Tibial artery (tissue), 4 donors: ENCODE measurements around the gene DIMT1.
A peak's percentile ranks its signal among the peaks of the same experiment; 100 is the strongest.

ENCODE experiments used
- DNase-seq, 2 donors: peaks; one replicate each; pipeline ENCODE4 v3.0.0-alpha.2; 2019
- H3K27ac ChIP-seq, 2 donors: fragments of 200-600 bp; sonication (generic) in 1 of 2; 1 replicate in 1 of 2; 2 replicates in 1 of 2; pipeline ENCODE4 v1.5.1; 2018 to 2019; ENCODE audit warnings: mild to moderate bottlenecking in 1 of 2
- H3K27me3 ChIP-seq, 2 donors: fragments of 200-600 bp; sonication (generic) in 1 of 2; one replicate each; pipeline versions ENCODE4 v1.5.1 to v1.6.0; 2016 to 2019
- H3K36me3 ChIP-seq, 3 donors: fragments of 200-600 bp; sonication (generic) in 2 of 3; one replicate each; pipeline ENCODE4 v1.5.1; 2016 to 2019; ENCODE audit warnings: mild to moderate bottlenecking in 2 of 3
- H3K4me1 ChIP-seq, 4 donors: fragments of 200-600 bp; sonication (generic) in 2 of 4; 1 replicate in 3 of 4; 2 replicates in 1 of 4; pipeline ENCODE4 v1.5.1; 2016 to 2019
- H3K4me3 ChIP-seq, 2 donors: fragments of 200-600 bp; sonication (generic) in 1 of 2; 1 replicate in 1 of 2; 2 replicates in 1 of 2; pipeline ENCODE4 v1.5.1; 2018 to 2019; ENCODE audit warnings: mild to moderate bottlenecking in 2 of 2
- H3K9me3 ChIP-seq, 3 donors: fragments of 200-600 bp; sonication (generic) in 1 of 3; one replicate each; pipeline ENCODE4 v1.5.1; 2016 to 2019
- intact Hi-C: fragments of 100-400 bp; cut with DNase I; formaldehyde crosslinking; loops from one replicate; pipeline ENCODE4 v1.15.0; 2023; ENCODE audit warnings: low total_unique reads
- TF ChIP-seq, protein P1 (sequence below), 2 experiments: fragments of 200-600 bp in 1 of 2; fragments of 450-650 bp in 1 of 2; IDR thresholded peaks; one replicate each; pipeline ENCODE4 v1.5.1; 2017 to 2019; ENCODE audit warnings: antibody characterized with exemption in 2 of 2, mild to moderate bottlenecking in 1 of 2, moderate library complexity in 1 of 2

Gene DIMT1

DNA sequence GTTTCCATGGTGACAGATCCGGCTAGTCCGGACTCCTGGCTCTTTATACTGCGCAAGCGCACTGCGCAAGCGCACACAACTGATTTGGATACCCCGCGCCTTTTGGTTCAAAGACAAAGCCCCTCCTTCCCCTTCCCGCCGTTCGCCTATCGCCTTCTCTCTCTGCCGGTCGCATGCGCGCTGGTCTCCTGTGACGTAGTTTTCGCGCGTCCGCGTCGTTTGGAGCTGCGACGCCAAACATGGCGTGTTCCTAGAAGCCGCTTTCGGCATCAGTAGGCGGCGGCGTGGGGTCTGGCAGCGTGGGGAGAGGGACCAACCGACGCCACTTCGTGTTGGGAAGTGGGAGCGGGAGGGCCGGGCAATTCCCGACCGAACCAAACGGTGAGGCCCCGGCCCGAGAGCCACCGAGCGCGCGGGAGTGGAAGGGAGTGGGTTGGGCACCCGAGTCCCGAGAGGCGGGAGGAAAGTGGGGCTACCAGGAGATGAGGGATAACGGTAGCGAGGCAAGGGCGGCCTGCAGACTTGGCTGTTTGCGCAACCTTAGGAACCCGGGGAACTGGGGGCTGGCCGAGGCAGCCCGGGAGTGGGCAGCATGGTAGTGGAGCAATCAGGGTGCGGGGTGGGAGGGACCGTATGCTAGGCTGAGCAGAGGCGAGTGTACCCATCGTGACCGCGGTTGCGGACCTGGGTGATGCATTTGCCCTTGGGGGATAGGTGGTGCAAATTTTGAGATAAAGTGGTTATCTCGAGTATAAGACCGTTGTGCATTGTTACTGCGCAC lies 9.0 kb upstream of the DIMT1 start, which contains the start of gene IPO11:
Gene IPO11, plus strand, starts transcription at position 215 of the 781 bp plus-strand sequence. CDS start 24,517 bp downstream, outside the sequence.
- peaks cover 0 to 19% (median 16%) of the 10 kb centered on the region in 4 donors for H3K4me1 ChIP-seq
- no peaks in the 10 kb centered on the region for H3K27me3 ChIP-seq
- H3K9me3 ChIP-seq = no peaks in the 10 kb centered on the region
- H3K4me3 ChIP-seq = peak within 1 kb of the TSS; percentile 81 to 98
- DNase-seq = peak; percentile 96 to 99
- intact Hi-C loops = no loop called here
- TF ChIP-seq, protein P1, sequence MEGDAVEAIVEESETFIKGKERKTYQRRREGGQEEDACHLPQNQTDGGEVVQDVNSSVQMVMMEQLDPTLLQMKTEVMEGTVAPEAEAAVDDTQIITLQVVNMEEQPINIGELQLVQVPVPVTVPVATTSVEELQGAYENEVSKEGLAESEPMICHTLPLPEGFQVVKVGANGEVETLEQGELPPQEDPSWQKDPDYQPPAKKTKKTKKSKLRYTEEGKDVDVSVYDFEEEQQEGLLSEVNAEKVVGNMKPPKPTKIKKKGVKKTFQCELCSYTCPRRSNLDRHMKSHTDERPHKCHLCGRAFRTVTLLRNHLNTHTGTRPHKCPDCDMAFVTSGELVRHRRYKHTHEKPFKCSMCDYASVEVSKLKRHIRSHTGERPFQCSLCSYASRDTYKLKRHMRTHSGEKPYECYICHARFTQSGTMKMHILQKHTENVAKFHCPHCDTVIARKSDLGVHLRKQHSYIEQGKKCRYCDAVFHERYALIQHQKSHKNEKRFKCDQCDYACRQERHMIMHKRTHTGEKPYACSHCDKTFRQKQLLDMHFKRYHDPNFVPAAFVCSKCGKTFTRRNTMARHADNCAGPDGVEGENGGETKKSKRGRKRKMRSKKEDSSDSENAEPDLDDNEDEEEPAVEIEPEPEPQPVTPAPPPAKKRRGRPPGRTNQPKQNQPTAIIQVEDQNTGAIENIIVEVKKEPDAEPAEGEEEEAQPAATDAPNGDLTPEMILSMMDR (IDR thresholded peaks at IDR 0.05) = no peak
- H3K36me3 ChIP-seq = no peaks in the 10 kb centered on the region
- H3K27ac ChIP-seq = peak within 1 kb of the TSS; percentile 76 to 83

DNA sequence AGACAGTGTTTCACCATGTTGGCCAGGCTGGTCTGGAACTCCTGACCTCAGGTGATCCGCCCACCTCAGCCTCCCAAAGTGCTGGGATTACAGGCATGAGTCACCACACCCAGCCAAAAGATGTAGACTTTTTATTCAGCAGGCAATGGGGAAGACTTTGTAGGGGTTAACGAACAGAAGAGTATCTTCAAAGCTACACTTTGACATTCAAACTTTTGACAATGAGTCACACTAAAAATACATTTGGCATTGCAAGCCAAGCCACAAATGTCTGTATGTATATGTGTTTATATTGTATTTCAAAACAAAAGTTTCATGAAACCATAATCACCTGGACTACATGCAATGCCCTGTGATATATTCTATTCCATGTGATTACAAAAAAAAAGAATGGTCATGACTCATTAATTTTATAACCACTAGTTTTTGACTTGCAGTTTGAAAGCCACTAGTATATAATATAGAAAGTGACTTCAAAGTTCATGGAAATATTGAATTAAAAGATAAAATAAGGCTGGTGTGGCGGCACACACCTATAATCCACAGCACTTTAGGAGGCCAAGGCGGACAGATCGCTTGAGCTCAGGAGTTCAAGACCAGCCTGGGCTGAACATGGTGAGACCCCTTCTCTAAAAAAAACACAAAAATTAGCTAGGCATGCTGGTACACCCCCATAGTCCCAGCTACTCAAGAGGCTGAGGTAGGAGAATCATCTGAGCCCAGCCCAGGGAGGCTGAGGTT lies 8.3 kb downstream of the DIMT1 start:
- Histone ChIP-seq H3K9me3 (no peaks in the 10 kb centered on the region), H3K4me1 (no peaks in the 10 kb centered on the region), H3K27me3 (no peaks in the 10 kb centered on the region), H3K4me3 (no peak overlapping the region), H3K27ac (no peak overlapping the region), H3K36me3 (peaks cover 53 to 99% (median 76%) of the 10 kb centered on the region in 3 donors)
- intact Hi-C loops = no loop called here
- TF ChIP-seq, protein P1 (IDR thresholded peaks at IDR 0.05) = no peak
- no peak for DNase-seq

DNA sequence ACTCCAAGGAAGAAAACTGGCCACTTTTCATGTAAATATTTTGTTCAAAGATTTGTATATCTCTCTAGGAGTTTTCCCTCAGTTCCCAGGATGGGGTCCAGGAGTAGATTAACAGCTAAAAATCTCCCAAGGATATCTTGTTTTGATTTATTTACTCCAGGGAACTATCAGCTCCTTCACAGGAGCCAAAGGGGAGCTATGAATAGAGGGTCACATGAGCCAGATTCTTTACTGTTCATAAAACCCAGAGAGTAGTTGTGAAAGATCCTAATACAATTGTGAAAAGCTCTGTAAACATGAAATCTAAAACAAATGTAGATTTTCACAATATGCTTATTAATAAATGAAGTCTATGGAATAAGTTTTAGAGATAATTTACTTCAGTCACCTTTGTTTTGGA lies 16.9 kb downstream of the DIMT1 start:
- DNase-seq = no peak
- H3K27me3 ChIP-seq = no peaks in the 10 kb centered on the region
- peaks cover 0 to 18% (median 0%) of the 10 kb centered on the region in 4 donors for H3K4me1 ChIP-seq
- intact Hi-C loops = no loop called here
- TF ChIP-seq, protein P1 (IDR thresholded peaks at IDR 0.05) = no peak
- H3K36me3 ChIP-seq = peaks cover 20 to 59% (median 54%) of the 10 kb centered on the region in 3 donors
- H3K4me3 ChIP-seq = no peak overlapping the region
- peak overlapping the region in 1 of 2 donors; percentile 16 for H3K27ac ChIP-seq
- no peaks in the 10 kb centered on the region for H3K9me3 ChIP-seq

DNA sequence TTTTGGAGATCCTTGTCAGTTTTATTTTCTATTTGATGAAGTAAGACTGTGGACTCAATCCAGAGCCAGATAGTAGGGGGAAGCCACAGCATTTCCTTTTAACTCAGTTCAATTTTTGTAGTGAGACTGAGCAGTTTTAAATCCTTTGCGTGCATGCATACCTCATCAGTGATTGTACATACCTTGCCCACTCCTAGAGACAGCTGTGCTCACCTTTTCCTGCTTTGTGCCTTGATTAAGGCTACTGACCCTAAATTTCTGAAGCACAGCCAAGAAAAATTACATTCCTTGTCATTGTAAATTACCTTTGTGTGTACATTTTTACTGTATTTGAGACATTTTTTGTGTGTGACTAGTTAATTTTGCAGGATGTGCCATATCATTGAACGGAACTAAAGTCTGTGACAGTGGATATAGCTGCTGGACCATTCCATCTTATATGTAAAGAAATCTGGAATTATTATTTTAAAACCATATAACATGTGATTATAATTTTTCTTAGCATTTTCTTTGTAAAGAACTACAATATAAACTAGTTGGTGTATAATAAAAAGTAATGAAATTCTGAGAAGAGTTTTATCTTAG lies 17.8 kb downstream of the DIMT1 start:
- no peak overlapping the region for H3K4me3 ChIP-seq
- TF ChIP-seq, protein P1 (IDR thresholded peaks at IDR 0.05) = no peak
- no peak overlapping the region for H3K27ac ChIP-seq
- no peaks in the 10 kb centered on the region for H3K9me3 ChIP-seq
- H3K4me1 ChIP-seq = peaks cover 0 to 18% (median 0%) of the 10 kb centered on the region in 4 donors
- no peak for DNase-seq
- H3K27me3 ChIP-seq = no peaks in the 10 kb centered on the region
- intact Hi-C loops = no loop called here
- H3K36me3 ChIP-seq = peaks cover 27 to 65% (median 54%) of the 10 kb centered on the region in 3 donors

DNA sequence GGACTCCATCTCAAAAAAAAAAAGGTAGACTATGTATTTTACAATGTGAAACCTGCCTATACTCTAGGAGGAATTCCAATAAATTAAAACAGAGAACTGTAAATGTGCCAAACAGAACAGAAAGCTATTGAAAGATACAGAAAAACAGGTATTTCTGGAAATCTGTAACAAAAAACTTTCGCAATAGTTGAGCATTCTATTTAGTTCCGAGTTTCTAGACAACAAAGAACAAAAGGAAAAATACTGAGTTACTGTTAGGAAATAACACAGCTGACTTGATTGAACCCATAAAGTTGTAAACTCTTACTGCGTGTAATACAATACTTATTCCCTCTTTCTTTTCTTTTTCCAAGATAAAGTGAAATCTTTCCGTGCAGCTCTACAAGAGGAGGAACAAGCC lies 18.6 kb downstream of the DIMT1 start:
- H3K27me3 ChIP-seq = no peaks in the 10 kb centered on the region
- no peak for DNase-seq
- intact Hi-C loops = no loop called here
- peaks cover 0 to 18% (median 0%) of the 10 kb centered on the region in 4 donors for H3K4me1 ChIP-seq
- no peak overlapping the region for H3K27ac ChIP-seq
- no peaks in the 10 kb centered on the region for H3K9me3 ChIP-seq
- H3K36me3 ChIP-seq = peaks cover 35 to 62% (median 54%) of the 10 kb centered on the region in 3 donors
- no peak overlapping the region for H3K4me3 ChIP-seq
- TF ChIP-seq, protein P1 (IDR thresholded peaks at IDR 0.05) = no peak
